DOHH2 (cell line): ENCODE results near the gene MLH1.

Source experiments
- H3F3A ChIP-seq: fragments of 200-600 bp; sonication (generic), shearing (Covaris generic); 2 replicates; pipeline ENCODE4 v1.6.0; 2016; ENCODE audit warnings: antibody characterized with exemption, mild to moderate bottlenecking; ENCODE audit not compliant: control insufficient read depth, insufficient read depth
- H3K27ac ChIP-seq: fragments of 200-600 bp; sonication (generic); 2 replicates; pipeline ENCODE4 v1.5.1; 2014; ENCODE audit warnings: low read depth, mild to moderate bottlenecking, low read length, moderate library complexity
- H3K27me3 ChIP-seq: fragments of 200-600 bp; sonication (generic); 2 replicates; pipeline ENCODE4 v1.6.1; 2014; ENCODE audit warnings: mild to moderate bottlenecking, low read length, mixed read lengths; ENCODE audit not compliant: control insufficient read depth
- H3K36me3 ChIP-seq: fragments of 200-600 bp; sonication (generic); 2 replicates; pipeline ENCODE4 v1.6.1; 2014; ENCODE audit warnings: mild to moderate bottlenecking, low read length, moderate library complexity, mixed read lengths; ENCODE audit not compliant: control insufficient read depth
- H3K4me1 ChIP-seq: fragments of 200-600 bp; sonication (generic); 2 replicates; pipeline ENCODE4 v1.6.1; 2014; ENCODE audit warnings: mild to moderate bottlenecking, low read length, mixed read lengths; ENCODE audit not compliant: control insufficient read depth
- H3K4me2 ChIP-seq: fragments of 200-600 bp; sonication (generic); 2 replicates; pipeline ENCODE4 v1.6.0; 2014; ENCODE audit warnings: mild to moderate bottlenecking, low read length, moderate library complexity
- H3K4me3 ChIP-seq: fragments of 200-600 bp; sonication (generic); 2 replicates; pipeline ENCODE4 v1.5.1; 2014; ENCODE audit warnings: mild to moderate bottlenecking, low read length, mixed read lengths
- H3K79me2 ChIP-seq: fragments of 200-600 bp; sonication (generic); 2 replicates; pipeline ENCODE4 v1.6.1; 2014; ENCODE audit warnings: mild to moderate bottlenecking, low read length, mixed read lengths; ENCODE audit not compliant: control insufficient read depth
- H3K9me2 ChIP-seq: fragments of 200-600 bp; sonication (generic); replicated peaks from 2 replicates; pipeline ENCODE4 v1.6.1; 2014; ENCODE audit warnings: mild to moderate bottlenecking, low read length, mixed read lengths; ENCODE audit not compliant: control insufficient read depth
- H3K9me3 ChIP-seq: fragments of 200-600 bp; sonication (generic); 2 replicates; pipeline ENCODE4 v1.6.1; 2014; ENCODE audit warnings: antibody characterized with exemption, low read length, mixed read lengths; ENCODE audit not compliant: control insufficient read depth, insufficient read depth
- H4K20me1 ChIP-seq: fragments of 200-600 bp; sonication (generic); 2 replicates; pipeline ENCODE4 v1.6.0; 2014; ENCODE audit warnings: low read depth, mild to moderate bottlenecking, antibody characterized with exemption, low read length, moderate library complexity; ENCODE audit not compliant: control insufficient read depth, insufficient read depth
- CTCF ChIP-seq: fragments of 200-600 bp; sonication (generic); IDR thresholded peaks from one replicate; pipeline ENCODE4 v1.5.1; 2014; ENCODE audit warnings: antibody characterized with exemption, mild to moderate bottlenecking, low read depth, low read length; ENCODE audit not compliant: poor library complexity, severe bottlenecking
- EZH2phosphoT487 ChIP-seq: fragments of 200-600 bp; sonication (generic); IDR thresholded peaks from 2 replicates; pipeline ENCODE4 v1.6.1; 2017; ENCODE audit warnings: borderline replicate concordance, mild to moderate bottlenecking, antibody characterized with exemption, low read length, moderate library complexity, mixed read lengths

MLH1 gene

DNA sequence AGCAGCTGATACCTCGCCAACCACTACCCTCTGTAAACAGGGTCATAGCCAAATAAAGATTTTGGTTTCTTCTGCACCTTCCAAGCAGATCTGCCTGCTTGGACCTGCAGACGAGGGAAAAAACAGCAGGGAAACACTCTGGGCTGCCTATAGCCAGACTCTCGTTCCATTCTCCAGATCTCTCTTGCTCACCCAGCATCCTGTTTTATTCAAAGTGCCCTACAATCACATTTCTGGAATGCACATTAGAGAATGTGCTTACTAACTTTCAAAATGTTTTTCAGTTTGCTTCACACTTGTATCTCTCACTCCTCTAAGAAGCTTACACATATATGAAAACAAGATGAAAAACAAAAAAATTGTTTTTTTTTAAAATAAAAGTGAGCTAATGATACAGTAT, 71.4 kb downstream of the MLH1 start:
- no peaks in the 10 kb centered on the region for H3K9me2 ChIP-seq
- no peaks in the 10 kb centered on the region for H3K79me2 ChIP-seq
- H4K20me1 ChIP-seq: no peaks in the 10 kb centered on the region
- no peak overlapping the region for H3K27ac ChIP-seq
- no peaks in the 10 kb centered on the region for H3F3A ChIP-seq
- no peak overlapping the region for H3K4me3 ChIP-seq
- H3K27me3 ChIP-seq: no peaks in the 10 kb centered on the region
- no peaks in the 10 kb centered on the region for H3K9me3 ChIP-seq
- H3K36me3 ChIP-seq: 0 out of 2 replicates have a peak, but pooled peaks cover 4% of the 10 kb centered on the region
- TF ChIP-seq EZH2phosphoT487: no peak
- TF ChIP-seq CTCF: no peak
- no peak overlapping the region for H3K4me2 ChIP-seq
- H3K4me1 ChIP-seq: no peaks in the 10 kb centered on the region

DNA sequence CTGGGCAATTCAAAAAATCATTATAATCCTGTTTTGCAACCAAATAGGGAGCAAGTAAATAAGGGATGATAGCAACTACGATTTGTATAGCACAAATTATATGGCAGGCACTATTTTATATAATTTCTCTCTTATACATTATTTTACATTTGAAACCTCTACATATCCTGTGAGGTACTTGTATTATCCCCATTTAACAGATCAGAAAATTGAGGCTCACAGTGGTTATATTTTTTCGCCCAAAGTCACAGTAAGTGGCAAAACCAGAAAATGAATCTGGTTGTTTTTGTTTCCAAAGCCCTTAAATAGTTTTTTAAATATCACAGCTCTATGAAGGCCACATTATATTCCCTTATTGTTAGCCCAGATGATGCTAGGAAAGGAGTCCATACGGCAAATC, 74.3 kb downstream of the MLH1 start:
- no peaks in the 10 kb centered on the region for H3K9me2 ChIP-seq
- H4K20me1 ChIP-seq: no peaks in the 10 kb centered on the region
- no peak overlapping the region for H3K4me2 ChIP-seq
- no peaks in the 10 kb centered on the region for H3K9me3 ChIP-seq
- H3K36me3 ChIP-seq: no peaks in the 10 kb centered on the region
- H3F3A ChIP-seq: no peaks in the 10 kb centered on the region
- H3K4me3 ChIP-seq: no peak overlapping the region
- H3K79me2 ChIP-seq: no peaks in the 10 kb centered on the region
- H3K4me1 ChIP-seq: no peaks in the 10 kb centered on the region
- H3K27me3 ChIP-seq: no peaks in the 10 kb centered on the region
- no peak for TF ChIP-seq EZH2phosphoT487
- TF ChIP-seq CTCF: no peak
- no peak overlapping the region for H3K27ac ChIP-seq

DNA sequence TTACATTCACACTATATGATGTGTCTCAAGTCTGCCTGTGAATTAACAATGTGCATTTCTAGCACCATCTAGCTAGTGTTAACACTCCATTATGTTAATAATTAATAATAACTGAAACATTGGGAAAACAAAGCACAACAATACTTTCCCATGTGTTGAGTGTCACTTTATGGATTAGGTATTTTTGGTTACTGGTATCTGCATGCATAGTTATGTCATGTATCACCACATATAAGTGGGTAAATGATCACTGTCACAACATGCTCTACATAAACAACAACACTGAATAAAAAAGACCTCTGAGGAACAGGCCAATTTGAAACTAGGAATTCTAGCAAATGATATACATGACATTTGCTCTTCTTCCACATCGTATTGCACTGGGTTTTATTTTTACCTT, 74.7 kb downstream of the MLH1 start:
- no peaks in the 10 kb centered on the region for H3K9me3 ChIP-seq
- no peaks in the 10 kb centered on the region for H3F3A ChIP-seq
- no peak overlapping the region for H3K4me3 ChIP-seq
- no peaks in the 10 kb centered on the region for H4K20me1 ChIP-seq
- TF ChIP-seq CTCF (no peak), EZH2phosphoT487 (no peak)
- no peaks in the 10 kb centered on the region for H3K36me3 ChIP-seq
- H3K27me3 ChIP-seq: no peaks in the 10 kb centered on the region
- H3K4me1 ChIP-seq: no peaks in the 10 kb centered on the region
- no peak overlapping the region for H3K4me2 ChIP-seq
- no peak overlapping the region for H3K27ac ChIP-seq
- no peaks in the 10 kb centered on the region for H3K79me2 ChIP-seq
- H3K9me2 ChIP-seq: no peaks in the 10 kb centered on the region

- no peaks in the 10 kb centered on the region for H3K4me1 ChIP-seq
- no peaks in the 10 kb centered on the region for H3F3A ChIP-seq
- H3K79me2 ChIP-seq: no peaks in the 10 kb centered on the region
- no peak overlapping the region for H3K27ac ChIP-seq
- H3K9me3 ChIP-seq: no peaks in the 10 kb centered on the region
- H3K9me2 ChIP-seq: no peaks in the 10 kb centered on the region
- H3K4me3 ChIP-seq: no peak overlapping the region
- H3K4me2 ChIP-seq: no peak overlapping the region
- no peaks in the 10 kb centered on the region for H4K20me1 ChIP-seq
- H3K27me3 ChIP-seq: no peaks in the 10 kb centered on the region
- no peak for TF ChIP-seq EZH2phosphoT487
- TF ChIP-seq CTCF: no peak
- H3K36me3 ChIP-seq: peaks cover 4% of the 10 kb centered on the region; the same call in 1 of the 2 replicates
Observed at GRCh38 chr3:37071921-37072320, 78.6 kb downstream of the MLH1 start.
